IMR-90 (cell line): ENCODE data around the gene FRYL.

ENCODE experiments used
- BHLHE40 ChIP-seq: fragments of 150-350 bp; IDR thresholded peaks from 2 replicates; pipeline ENCODE4 v1.6.1; 2016; ENCODE audit warnings: mild to moderate bottlenecking, low read depth, low read length
- POLR2A ChIP-seq: IDR thresholded peaks from 2 replicates; pipeline ENCODE4 v1.6.1; 2012; ENCODE audit warnings: mild to moderate bottlenecking, low read depth, low read length
- RAD21 ChIP-seq: IDR thresholded peaks from 2 replicates; pipeline ENCODE4 v1.6.1; 2012; ENCODE audit warnings: low read length, improper control_type of control experiment
- SMC3 ChIP-seq: fragments of 150-350 bp; IDR thresholded peaks from 2 replicates; pipeline ENCODE4 v1.6.1; 2016; ENCODE audit warnings: low read depth, mild to moderate bottlenecking, antibody characterized with exemption, low read length, moderate library complexity
- TF ChIP-seq, protein P1 (sequence below): conservative IDR thresholded peaks from 2 replicates; pipeline ENCODE4 v1.5.1; 2012; ENCODE audit warnings: mild to moderate bottlenecking, low read depth, low read length, improper control_type of control experiment
- TF ChIP-seq, protein P2 (sequence below): fragments of 150-350 bp; IDR thresholded peaks from 2 replicates; pipeline ENCODE4 v1.6.1; 2017; ENCODE audit warnings: mild to moderate bottlenecking, antibody characterized with exemption, low read length, low read depth

DNA sequence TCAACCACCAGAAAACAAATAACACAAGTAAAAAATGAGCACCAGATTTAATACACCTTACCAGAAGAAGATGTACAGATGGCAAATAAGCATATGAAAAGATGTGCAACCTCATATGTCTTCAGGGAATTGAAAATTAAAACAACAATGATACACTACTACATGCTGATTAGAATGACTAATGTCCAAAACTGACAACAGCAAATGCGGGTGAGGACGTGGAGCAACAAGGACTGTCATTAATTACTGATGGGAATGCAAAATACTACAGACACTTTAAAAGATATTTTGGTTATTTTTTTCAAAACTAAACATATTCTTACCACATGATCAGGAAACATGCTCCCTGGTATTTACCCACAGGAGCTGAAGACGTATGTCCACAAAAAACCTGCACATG lies 140.3 kb downstream of the FRYL start:
- TF ChIP-seq POLR2A (no peak), RAD21 (no peak), BHLHE40 (no peak), SMC3 (no peak)
- TF ChIP-seq, protein P1, sequence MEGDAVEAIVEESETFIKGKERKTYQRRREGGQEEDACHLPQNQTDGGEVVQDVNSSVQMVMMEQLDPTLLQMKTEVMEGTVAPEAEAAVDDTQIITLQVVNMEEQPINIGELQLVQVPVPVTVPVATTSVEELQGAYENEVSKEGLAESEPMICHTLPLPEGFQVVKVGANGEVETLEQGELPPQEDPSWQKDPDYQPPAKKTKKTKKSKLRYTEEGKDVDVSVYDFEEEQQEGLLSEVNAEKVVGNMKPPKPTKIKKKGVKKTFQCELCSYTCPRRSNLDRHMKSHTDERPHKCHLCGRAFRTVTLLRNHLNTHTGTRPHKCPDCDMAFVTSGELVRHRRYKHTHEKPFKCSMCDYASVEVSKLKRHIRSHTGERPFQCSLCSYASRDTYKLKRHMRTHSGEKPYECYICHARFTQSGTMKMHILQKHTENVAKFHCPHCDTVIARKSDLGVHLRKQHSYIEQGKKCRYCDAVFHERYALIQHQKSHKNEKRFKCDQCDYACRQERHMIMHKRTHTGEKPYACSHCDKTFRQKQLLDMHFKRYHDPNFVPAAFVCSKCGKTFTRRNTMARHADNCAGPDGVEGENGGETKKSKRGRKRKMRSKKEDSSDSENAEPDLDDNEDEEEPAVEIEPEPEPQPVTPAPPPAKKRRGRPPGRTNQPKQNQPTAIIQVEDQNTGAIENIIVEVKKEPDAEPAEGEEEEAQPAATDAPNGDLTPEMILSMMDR = no peak
- TF ChIP-seq, protein P2, sequence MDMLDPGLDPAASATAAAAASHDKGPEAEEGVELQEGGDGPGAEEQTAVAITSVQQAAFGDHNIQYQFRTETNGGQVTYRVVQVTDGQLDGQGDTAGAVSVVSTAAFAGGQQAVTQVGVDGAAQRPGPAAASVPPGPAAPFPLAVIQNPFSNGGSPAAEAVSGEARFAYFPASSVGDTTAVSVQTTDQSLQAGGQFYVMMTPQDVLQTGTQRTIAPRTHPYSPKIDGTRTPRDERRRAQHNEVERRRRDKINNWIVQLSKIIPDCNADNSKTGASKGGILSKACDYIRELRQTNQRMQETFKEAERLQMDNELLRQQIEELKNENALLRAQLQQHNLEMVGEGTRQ = no peak
